NB4 (cell line): ENCODE results near the gene PRR14.

Source experiments
- CTCF ChIP-seq: IDR thresholded peaks from one replicate; pipeline ENCODE4 v1.5.1; 2012; ENCODE audit warnings: low read depth, low read length
- MAX ChIP-seq: IDR thresholded peaks from 2 replicates; pipeline ENCODE4 v1.6.1; 2011; ENCODE audit warnings: low read depth, low read length
- MYC ChIP-seq: IDR thresholded peaks from 2 replicates; pipeline ENCODE4 v1.6.1; 2011; ENCODE audit warnings: low read depth, low read length
- POLR2A ChIP-seq: IDR thresholded peaks from 2 replicates; pipeline ENCODE4 v1.6.1; 2011; ENCODE audit warnings: mild to moderate bottlenecking; ENCODE audit not compliant: insufficient read length; ENCODE audit errors: extremely low read depth

- no peak for TF ChIP-seq CTCF
- no peak for TF ChIP-seq POLR2A
- no peak for TF ChIP-seq MAX
- no peak for TF ChIP-seq MYC
Measured at GRCh38 chr16:30647274-30647571, 3.5 kb upstream of the PRR14 start.
